NCI-H226 (cell line): Measurements from ENCODE around the gene WEE2.
A peak's percentile ranks its signal among the peaks of the same experiment; 100 is the strongest.
"Not testable (repeated sequence)": the region's sequence is repeated elsewhere in the genome, so short reads cannot be mapped to it uniquely, and the experiment has no call there.

Experiments
- DNase-seq: peaks from one replicate; pipeline ENCODE4 v3.0.0-alpha.2; 2015

Gene WEE2

GRCh38 chr7:141715794-141716689, 7.9 kb downstream of the WEE2 start:
- DNase-seq = no peak

GRCh38 chr7:141717450-141717849, 9.3 kb downstream of the WEE2 start:
- no peak for DNase-seq

DNA sequence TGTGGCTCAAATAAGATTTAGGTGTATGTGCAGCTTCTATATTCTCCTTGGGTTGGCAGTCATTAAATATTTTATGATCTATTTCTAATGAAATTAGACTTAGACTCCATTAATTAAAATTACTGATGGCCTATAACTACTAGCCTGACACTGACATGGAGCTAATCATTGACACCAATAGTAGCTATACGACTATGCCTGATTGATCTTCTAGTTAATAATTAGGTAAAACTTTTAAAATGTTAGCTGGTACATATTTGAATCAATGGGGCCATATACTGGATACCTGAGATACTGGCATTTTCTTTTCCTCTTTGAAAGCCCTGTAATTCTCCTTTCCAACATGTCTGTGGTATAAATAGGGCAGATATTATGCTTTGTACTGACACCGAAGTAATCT, 14.4 kb downstream of the WEE2 start:
- no peak for DNase-seq

DNA sequence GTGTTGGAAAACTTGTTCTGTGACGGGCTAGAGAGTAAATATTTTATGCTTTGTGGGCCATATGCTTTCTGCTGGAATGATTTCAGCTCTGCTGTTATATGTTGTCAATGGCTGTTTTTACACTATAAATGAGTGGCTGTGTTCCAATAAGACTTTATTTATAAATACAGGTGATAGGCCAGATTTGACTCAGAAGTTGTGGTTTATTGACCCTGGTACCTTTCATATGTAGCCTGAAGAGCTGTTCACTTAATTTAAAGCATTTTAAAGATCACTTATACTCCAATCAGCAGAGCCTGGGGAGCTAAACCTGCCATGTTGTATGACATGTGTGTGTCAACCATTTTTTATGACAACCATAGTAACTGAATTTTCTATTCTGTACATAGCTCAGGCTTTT, 20.9 kb downstream of the WEE2 start:
- no peak for DNase-seq

GRCh38 chr7:141731476-141732149, 23.5 kb downstream of the WEE2 start:
- DNase-seq = no peak

DNA sequence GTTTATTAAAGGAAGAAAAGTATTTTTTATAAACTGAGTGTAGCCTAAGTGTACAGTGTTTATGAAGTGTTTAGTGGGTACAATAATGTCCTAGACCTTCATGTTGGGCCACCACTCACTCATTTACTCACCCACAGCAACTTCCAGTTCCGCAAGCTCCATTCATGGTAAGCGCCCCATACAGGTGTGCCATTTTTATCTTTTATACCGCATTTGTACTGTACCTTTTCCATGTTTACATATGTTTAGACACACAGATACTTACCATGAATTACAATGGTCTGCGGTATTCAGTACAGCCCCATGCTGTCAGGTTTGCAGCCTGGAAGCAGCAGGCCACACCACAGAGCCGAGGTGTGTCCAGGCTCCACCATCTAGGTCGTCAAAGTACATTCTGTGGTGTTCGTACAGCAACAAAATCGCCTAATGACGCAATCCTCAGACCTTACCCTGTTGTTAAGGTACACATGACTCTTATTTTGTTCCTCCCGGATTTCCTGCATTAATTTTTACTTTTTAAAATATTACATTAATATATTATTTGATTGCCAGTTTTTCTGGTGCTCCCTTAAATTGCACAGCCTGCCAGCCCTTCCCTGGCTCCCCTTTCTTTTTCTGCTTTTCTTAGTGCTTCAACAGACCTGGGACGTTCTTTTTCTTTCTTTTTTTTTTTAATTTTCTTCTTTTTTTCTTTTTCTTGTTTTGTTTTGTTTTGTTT, 29.1 kb downstream of the WEE2 start:
- DNase-seq = no peak

- DNase-seq = peak; percentile 95
Measured at GRCh38 chr7:141737836-141738591, 29.9 kb downstream of the WEE2 start, which contains the start of gene SSBP1. Gene SSBP1 (plus strand): TSS chr7:141738358. CDS start chr7:141739167, 809 bp downstream.

DNA sequence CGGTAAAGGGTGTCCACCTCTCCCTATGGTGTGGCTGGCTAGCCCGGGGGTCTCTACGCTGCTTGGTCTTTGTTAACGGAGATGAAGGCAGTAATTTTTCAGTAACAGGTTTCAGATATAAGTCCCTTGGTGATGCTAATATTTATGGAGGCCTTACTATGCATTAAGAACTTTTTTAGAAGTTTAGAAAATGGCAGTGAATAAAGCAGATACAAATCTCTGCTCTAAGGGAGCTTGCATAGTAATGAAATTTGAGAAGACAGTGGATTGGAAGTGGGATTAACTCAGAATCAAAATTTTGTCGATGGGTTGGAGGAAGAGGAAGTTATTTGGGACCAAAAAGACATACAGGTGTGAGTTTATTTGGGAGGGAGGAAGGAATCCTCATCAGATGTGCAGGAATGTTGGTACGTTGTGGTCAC, 30.4 kb downstream of the WEE2 start:
- DNase-seq = no peak

DNA sequence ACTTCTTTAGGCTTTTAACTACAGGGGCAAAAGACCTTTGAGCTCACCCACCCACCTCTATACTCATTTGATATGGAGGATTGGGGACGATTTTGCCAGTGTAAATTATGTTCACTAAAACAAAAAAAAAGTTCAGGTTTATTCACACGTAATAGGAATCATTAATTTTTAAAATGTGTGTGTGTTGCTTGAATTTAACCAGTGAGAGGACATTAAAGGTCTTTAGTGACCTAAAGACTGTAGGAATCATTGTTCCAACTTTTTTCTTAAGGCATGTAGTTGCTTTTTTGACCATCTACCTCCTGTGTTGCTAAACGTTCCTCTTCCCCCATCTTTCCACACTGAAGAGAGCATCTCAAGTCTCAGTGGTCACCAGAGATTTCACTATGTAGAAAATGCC, 31.1 kb downstream of the WEE2 start:
- no peak for DNase-seq

GRCh38 chr7:141742229-141742628, 34.1 kb downstream of the WEE2 start:
- no peak for DNase-seq

GRCh38 chr7:141744131-141744530, 36.0 kb downstream of the WEE2 start:
- DNase-seq = no peak

GRCh38 chr7:141748396-141748795, 40.2 kb downstream of the WEE2 start:
- DNase-seq = no peak

DNA sequence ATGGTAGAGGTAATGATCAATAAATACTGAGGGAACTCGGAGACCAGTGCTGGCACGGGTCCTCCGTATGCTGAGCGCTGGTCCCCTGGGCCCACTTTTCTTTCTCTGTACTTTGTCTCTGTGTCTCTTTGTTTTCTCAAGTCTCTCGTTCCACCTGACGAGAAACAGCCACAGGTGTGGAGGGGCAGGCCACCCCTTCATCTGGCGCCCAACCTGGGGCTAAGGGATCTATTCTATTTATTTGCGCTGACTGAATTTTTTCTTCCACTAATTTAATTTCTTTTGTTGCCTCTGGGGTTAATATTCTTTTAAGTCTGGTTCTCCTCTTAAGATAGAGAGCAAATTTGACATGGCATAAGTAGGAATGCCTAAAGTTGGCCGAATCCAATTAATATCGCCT, 43.8 kb downstream of the WEE2 start:
- DNase-seq = peak; percentile 32

GRCh38 chr7:141752634-141753033, 44.5 kb downstream of the WEE2 start:
- no peak for DNase-seq

DNA sequence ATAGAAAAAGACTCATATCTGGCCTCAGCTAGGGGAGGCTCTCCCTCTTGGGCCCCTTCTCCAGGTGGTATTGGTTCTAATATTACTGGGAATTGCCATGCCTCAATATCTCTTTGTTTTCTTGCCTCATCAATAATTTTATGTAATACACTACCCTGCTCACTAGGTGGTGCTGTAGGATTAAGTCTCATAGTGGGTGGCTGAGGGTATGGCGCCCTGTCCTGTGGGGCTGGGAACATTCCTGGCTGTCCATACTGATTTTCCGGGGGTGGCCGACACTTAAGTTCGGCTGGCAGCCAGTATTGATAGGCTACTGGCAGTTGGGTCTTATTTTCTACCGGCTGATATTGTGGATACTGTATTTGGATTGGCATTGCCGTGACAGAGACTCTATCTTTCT, 46.8 kb downstream of the WEE2 start:
- DNase-seq = peak; percentile 17

GRCh38 chr7:141763797-141764196, 55.6 kb downstream of the WEE2 start, which contains the start of gene TAS2R3:
Gene TAS2R3 (plus strand): TSS chr7:141764097. CDS start chr7:141764159, 62 bp downstream.
- no peak for DNase-seq

GRCh38 chr7:141770083-141770583, 62.0 kb downstream of the WEE2 start:
- DNase-seq = not testable (repeated sequence)

- no peak for DNase-seq
Measured at GRCh38 chr7:141776374-141776773, 68.2 kb downstream of the WEE2 start, which contains the start of gene TAS2R4. Gene TAS2R4 (plus strand): TSS chr7:141776674. CDS start chr7:141778489, 1,815 bp downstream.
